Measurements from ENCODE around the gene KCMF1. TPM values are rescaled to one million over a fixed set of nuclear protein-coding genes. Genes with fewer than 3 reads are reported as not detected.
A peak's percentile ranks its signal among the peaks of the same experiment; 100 is the strongest.

The KCMF1 gene
- total and polyA plus RNA-seq, 2 of the 13 experiments (the other 11 are each of a cell fraction or from before 2014, with no cell fraction given), result 62.1 to 116 TPM

DNA sequence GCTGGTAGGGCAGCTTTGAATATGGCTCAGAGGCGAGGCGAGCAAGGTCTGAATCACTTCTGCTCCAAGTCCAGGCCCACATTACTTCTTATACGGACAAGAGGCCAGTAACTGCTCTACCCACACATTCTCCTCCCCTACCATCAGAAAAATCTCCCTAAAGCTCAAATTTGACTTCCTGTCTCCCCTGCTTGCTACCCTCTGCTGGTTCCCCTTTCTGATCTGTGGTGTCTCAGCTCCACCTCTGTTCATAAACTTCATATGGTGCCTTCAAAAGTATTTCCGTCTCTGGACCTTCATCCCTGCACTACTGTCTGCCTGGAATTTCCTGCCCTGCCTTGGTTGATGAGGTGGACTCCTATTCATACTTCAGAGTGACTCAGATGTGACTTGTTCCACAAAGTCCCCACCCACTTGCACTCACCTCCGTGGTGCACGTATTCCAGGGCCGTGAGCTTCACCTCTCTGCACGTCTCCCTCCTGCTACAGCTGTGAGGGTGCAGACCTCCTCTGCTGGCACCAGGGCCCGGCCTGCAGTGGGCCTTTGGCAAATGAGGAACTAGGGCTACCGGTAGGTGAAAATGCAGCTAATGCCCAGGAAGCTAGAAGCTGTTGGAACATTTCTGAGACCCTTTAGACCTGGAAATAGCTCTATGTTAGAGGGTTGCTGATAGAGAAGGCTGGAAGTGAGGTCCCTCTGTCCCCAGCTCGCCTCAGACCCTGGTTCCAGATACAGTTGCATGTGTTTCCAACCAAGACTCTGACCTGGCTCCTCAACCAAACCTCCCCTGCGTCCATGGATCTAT, 24.6 kb upstream of the KCMF1 start (continued):
- TF ChIP-seq ARNTL (CRISPR knock-in tag; IDR thresholded peaks at IDR 0.05) (peak; percentile 79), RFX1 (IDR thresholded peaks at IDR 0.05) (no peak), IRF9 (CRISPR knock-in tag; IDR thresholded peaks at IDR 0.05; ENCODE audit: borderline replicate concordance) (peak; percentile 95), PHF20 (CRISPR knock-in tag; IDR thresholded peaks at IDR 0.05) (no peak), MAF1 (CRISPR knock-in tag; IDR thresholded peaks at IDR 0.05; ENCODE audit: borderline replicate concordance) (no peak), PAF1 (CRISPR knock-in tag; IDR thresholded peaks at IDR 0.05) (no peak), KLF12 (CRISPR knock-in tag; IDR thresholded peaks at IDR 0.05; ENCODE audit: borderline replicate concordance) (0 out of 2 replicates have a peak, but pooled peaks have one; percentile 66), ZNF746 (CRISPR knock-in tag; IDR thresholded peaks at IDR 0.05) (peak; percentile 65; the same call in 1 of the 2 replicates), SAFB2 (CRISPR knock-in tag; IDR thresholded peaks at IDR 0.05; ENCODE audit: borderline replicate concordance, low read depth) (peak; percentile 87), ZBTB34 (CRISPR knock-in tag; IDR thresholded peaks at IDR 0.05) (no peak), HNF4A (CRISPR knock-in tag; IDR thresholded peaks at IDR 0.05) (peak; percentile 59; the same call in 1 of the 2 replicates), ZNF143 (CRISPR knock-in tag; IDR thresholded peaks at IDR 0.05) (0 out of 2 replicates have a peak, but pooled peaks have one; percentile 19), ZNF296 (CRISPR knock-in tag; conservative IDR thresholded peaks at IDR 0.05) (no peak), ZSCAN30 (CRISPR knock-in tag; IDR thresholded peaks at IDR 0.05) (no peak), ZSCAN12 (CRISPR knock-in tag; IDR thresholded peaks at IDR 0.05) (no peak), MYC (CRISPR knock-in tag; IDR thresholded peaks at IDR 0.05; ENCODE audit: borderline replicate concordance) (peak; percentile 91), CBX2 (IDR thresholded peaks at IDR 0.05; ENCODE audit: low read depth, low read length) (no peak), CBX2 (CRISPR knock-in tag; IDR thresholded peaks at IDR 0.05; ENCODE audit: low read depth) (no peak), ZNF660 (CRISPR knock-in tag; IDR thresholded peaks at IDR 0.05; ENCODE audit: borderline replicate concordance, low read depth) (no peak), ZNF124 (CRISPR knock-in tag; IDR thresholded peaks at IDR 0.05) (peak; percentile 38), ZNF891 (CRISPR knock-in tag; IDR thresholded peaks at IDR 0.05) (no peak), HOXA7 (CRISPR knock-in tag; IDR thresholded peaks at IDR 0.05) (no peak), SRSF4 (IDR thresholded peaks at IDR 0.05; ENCODE audit: low read depth, low read length, poor library complexity, severe bottlenecking) (no peak), ZBTB3 (CRISPR knock-in tag; IDR thresholded peaks at IDR 0.05; ENCODE audit: borderline replicate concordance, low read depth) (0 out of 2 replicates have a peak, but pooled peaks have one; percentile 74), ELF4 (CRISPR knock-in tag; IDR thresholded peaks at IDR 0.05; ENCODE audit: borderline replicate concordance) (no peak), ZNF615 (CRISPR knock-in tag; IDR thresholded peaks at IDR 0.05; ENCODE audit: borderline replicate concordance) (peak; percentile 88; the same call in 1 of the 2 replicates)
- TF ChIP-seq, protein P1, sequence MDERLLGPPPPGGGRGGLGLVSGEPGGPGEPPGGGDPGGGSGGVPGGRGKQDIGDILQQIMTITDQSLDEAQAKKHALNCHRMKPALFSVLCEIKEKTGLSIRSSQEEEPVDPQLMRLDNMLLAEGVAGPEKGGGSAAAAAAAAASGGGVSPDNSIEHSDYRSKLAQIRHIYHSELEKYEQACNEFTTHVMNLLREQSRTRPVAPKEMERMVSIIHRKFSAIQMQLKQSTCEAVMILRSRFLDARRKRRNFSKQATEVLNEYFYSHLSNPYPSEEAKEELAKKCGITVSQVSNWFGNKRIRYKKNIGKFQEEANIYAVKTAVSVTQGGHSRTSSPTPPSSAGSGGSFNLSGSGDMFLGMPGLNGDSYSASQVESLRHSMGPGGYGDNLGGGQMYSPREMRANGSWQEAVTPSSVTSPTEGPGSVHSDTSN (CRISPR knock-in tag; IDR thresholded peaks at IDR 0.05), result no peak
